ENCODE measurements around the gene GBP7.
"Not testable (repeated sequence)": the region's sequence is repeated elsewhere in the genome, so short reads cannot be mapped to it uniquely, and the experiment has no call there.

DNA sequence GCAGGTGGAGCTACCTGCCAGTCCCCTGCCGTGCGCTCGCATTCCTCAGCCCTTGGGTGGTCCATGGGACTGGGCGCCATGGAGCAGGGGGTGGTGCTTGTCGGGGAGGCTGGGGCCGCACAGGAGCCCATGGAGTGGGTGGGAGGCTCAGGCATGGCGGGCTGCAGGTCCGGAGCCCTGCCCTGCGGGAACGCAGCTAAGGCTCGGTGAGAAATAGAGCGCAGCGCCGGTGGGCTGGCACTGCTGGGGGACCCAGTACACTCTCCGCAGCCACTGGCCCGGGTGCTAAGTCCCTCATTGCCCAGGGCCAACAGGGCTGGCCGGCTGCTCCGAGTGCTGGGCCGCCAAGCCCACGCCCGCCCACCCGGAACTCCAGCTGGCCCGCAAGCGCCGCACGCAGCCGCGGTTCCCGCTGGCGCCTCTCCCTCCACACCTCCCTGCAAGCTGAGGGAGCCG is 47.8 kb downstream of the GBP7 start:
- TF ChIP-seq, protein P1, sequence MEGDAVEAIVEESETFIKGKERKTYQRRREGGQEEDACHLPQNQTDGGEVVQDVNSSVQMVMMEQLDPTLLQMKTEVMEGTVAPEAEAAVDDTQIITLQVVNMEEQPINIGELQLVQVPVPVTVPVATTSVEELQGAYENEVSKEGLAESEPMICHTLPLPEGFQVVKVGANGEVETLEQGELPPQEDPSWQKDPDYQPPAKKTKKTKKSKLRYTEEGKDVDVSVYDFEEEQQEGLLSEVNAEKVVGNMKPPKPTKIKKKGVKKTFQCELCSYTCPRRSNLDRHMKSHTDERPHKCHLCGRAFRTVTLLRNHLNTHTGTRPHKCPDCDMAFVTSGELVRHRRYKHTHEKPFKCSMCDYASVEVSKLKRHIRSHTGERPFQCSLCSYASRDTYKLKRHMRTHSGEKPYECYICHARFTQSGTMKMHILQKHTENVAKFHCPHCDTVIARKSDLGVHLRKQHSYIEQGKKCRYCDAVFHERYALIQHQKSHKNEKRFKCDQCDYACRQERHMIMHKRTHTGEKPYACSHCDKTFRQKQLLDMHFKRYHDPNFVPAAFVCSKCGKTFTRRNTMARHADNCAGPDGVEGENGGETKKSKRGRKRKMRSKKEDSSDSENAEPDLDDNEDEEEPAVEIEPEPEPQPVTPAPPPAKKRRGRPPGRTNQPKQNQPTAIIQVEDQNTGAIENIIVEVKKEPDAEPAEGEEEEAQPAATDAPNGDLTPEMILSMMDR (IDR thresholded peaks at IDR 0.05; ENCODE audit: borderline replicate concordance, extremely low read depth, low read length, poor library complexity, severe bottlenecking): not testable (repeated sequence)
- not testable (repeated sequence) for TF ChIP-seq EZH2 (IDR thresholded peaks at IDR 0.05; ENCODE audit: borderline replicate concordance, low read depth, low read length, severe bottlenecking)

All from DND-41 (cell line).